G401.6 (cell line): ENCODE measurements around the gene HIPK4.
A peak's percentile ranks its signal among the peaks of the same experiment; 100 is the strongest.

Experiments used
- FAIRE-seq: peaks from 2 replicates; lab custom pipeline; 2012; peaks lifted over from hg19 to GRCh38; lab: Jason Lieb, UNC

Gene HIPK4

GRCh38 chr19:40365613-40366401 is 24.2 kb downstream of the HIPK4 start:
- FAIRE-seq = no peak

GRCh38 chr19:40365010-40365409 is 25.0 kb downstream of the HIPK4 start:
- FAIRE-seq = no peak

GRCh38 chr19:40363069-40363468 is 26.9 kb downstream of the HIPK4 start:
- FAIRE-seq = no peak

GRCh38 chr19:40362160-40362559 is 27.8 kb downstream of the HIPK4 start:
- FAIRE-seq = no peak

GRCh38 chr19:40360708-40361241 is 29.2 kb downstream of the HIPK4 start:
- no peak for FAIRE-seq

GRCh38 chr19:40360020-40360707 is 29.8 kb downstream of the HIPK4 start:
- FAIRE-seq = no peak

GRCh38 chr19:40358773-40359172 is 31.2 kb downstream of the HIPK4 start:
- no peak for FAIRE-seq

- no peak for FAIRE-seq
These were observed 32.3 kb downstream of the HIPK4 start for GRCh38 chr19:40357640-40358039.

GRCh38 chr19:40356681-40357595 is 33.0 kb downstream of the HIPK4 start:
- no peak for FAIRE-seq

- FAIRE-seq = no peak
These were observed 33.9 kb downstream of the HIPK4 start for GRCh38 chr19:40355975-40356680.

- FAIRE-seq = no peak
These were observed 40.9 kb downstream of the HIPK4 start for GRCh38 chr19:40348961-40349507.

GRCh38 chr19:40348125-40348913 is 41.7 kb downstream of the HIPK4 start, which contains the start of the genes C19orf47 and PLD3:
TSS of gene C19orf47 (minus strand) at chr19:40348397. CDS start at chr19:40341857, 6,540 bp downstream.
TSS of gene PLD3 (plus strand) at chr19:40348695. CDS start at chr19:40366484, 17,789 bp downstream.
- peak; percentile 95 for FAIRE-seq

- FAIRE-seq = no peak
These were observed 45.6 kb downstream of the HIPK4 start for GRCh38 chr19:40344422-40344821.

- no peak for FAIRE-seq
These were observed 47.2 kb downstream of the HIPK4 start for GRCh38 chr19:40342644-40343311.

GRCh38 chr19:40341601-40342482 is 48.1 kb downstream of the HIPK4 start:
- no peak for FAIRE-seq

- no peak for FAIRE-seq
These were observed 50.8 kb downstream of the HIPK4 start for GRCh38 chr19:40339018-40339728.

GRCh38 chr19:40337594-40337993 is 52.4 kb downstream of the HIPK4 start:
- FAIRE-seq = no peak

GRCh38 chr19:40337107-40337506 is 52.9 kb downstream of the HIPK4 start:
- no peak for FAIRE-seq
